GM19324 (cell line): ENCODE measurements around the gene ABHD4.

Experiments used
- ATAC-seq: cut with Tn5 transposase; IDR thresholded peaks from one replicate; pipeline ENCODE4 v1.9.1; 2021; ENCODE audit warnings: mild to moderate bottlenecking, moderate library complexity; ENCODE audit not compliant: unreplicated experiment, low FRiP score

The ABHD4 gene

GRCh38 chr14:22656945-22657731, 59.0 kb downstream of the ABHD4 start:
- ATAC-seq: no peak

GRCh38 chr14:22657861-22658260, 59.8 kb downstream of the ABHD4 start:
- no peak for ATAC-seq

GRCh38 chr14:22658946-22659345, 60.8 kb downstream of the ABHD4 start:
- no peak for ATAC-seq

- ATAC-seq: no peak
Measured at GRCh38 chr14:22660654-22661053, 62.6 kb downstream of the ABHD4 start.
